H1 (cell line): ENCODE data around the gene PRSS36. TPM values are rescaled to one million over a fixed set of nuclear protein-coding genes. Genes with fewer than 3 reads are reported as not detected.

Experiments
- CHD7 ChIP-seq: fragments of 300-600 bp; sonication (generic); IDR thresholded peaks from 2 replicates; pipeline ENCODE4 v1.7.1; 2012; ENCODE audit warnings: low read length, moderate library complexity, mild to moderate bottlenecking, inconsistent platforms; ENCODE audit not compliant: insufficient replicate concordance
- EZH2 ChIP-seq: fragments of 200-600 bp; sonication (generic); IDR thresholded peaks from 2 replicates; pipeline ENCODE4 v1.7.1; 2012; ENCODE audit warnings: low read depth, mild to moderate bottlenecking, moderate library complexity, low read length, inconsistent platforms; ENCODE audit not compliant: severe bottlenecking
- GABPA ChIP-seq: IDR thresholded peaks from 2 replicates; pipeline ENCODE4 v1.6.1; 2011; ENCODE audit warnings: mild to moderate bottlenecking, low read length, moderate library complexity, borderline replicate concordance; ENCODE audit not compliant: insufficient read depth
- SIN3A ChIP-seq, 2 experiments: IDR thresholded peaks in 1 of 2; conservative IDR thresholded peaks in 1 of 2; 2 replicates each; pipeline ENCODE4 v1.6.1; 2011 to 2012; ENCODE audit warnings: low read length in 2 of 2, improper control_type of control experiment in 1 of 2, low read depth in 1 of 2, mild to moderate bottlenecking in 1 of 2
- polyA plus RNA-seq, 7 experiments: library from polyadenylated mRNA; depleted of rRNA in 3 of 7; stranded (reverse) in 5 of 7; unstranded in 2 of 7; fragments of >200 nt in 5 of 7; fragments of 200-250 nt in 2 of 7; gene quantifications; 1 replicate in 5 of 7; 2 replicates in 1 of 7; 4 replicates in 1 of 7; pipeline versions ENCODE4 v1.2.1 to v1.2.3, GENCODE V29; 2011 to 2013; ENCODE audit warnings: missing spikeins in 2 of 7, mixed read lengths in 2 of 7
- total RNA-seq: library from RNA; stranded (reverse); fragmentation: NEBNext Ultra II Directional; extraction: Animal tissue kit (Norgen Biotek cat#: 25700); gene quantifications from 2 replicates; pipeline ENCODE4 v1.2.1, GENCODE V29; 2021

Gene PRSS36
- total and polyA plus RNA-seq, 2 of the 8 experiments (the other 6 are each of a cell fraction or from before 2014, with no cell fraction given): 1.3 to 1.9 TPM

GRCh38 chr16:31157136-31157535 is 7.3 kb upstream of the PRSS36 start (continued):
- no peak for TF ChIP-seq CHD7
- TF ChIP-seq SIN3A (conservative IDR thresholded peaks at IDR 0.05 in 1 of 2, IDR thresholded peaks at IDR 0.05 in 1 of 2; ENCODE audit: low read depth in 1 of 2, low read length in 2 of 2): no peak
- no peak for TF ChIP-seq GABPA
- no peak for TF ChIP-seq EZH2
